ENCODE results near the gene PRSS33. TPM values are rescaled to one million over a fixed set of nuclear protein-coding genes. Genes with fewer than 3 reads are reported as not detected.

The PRSS33 gene
- total and polyA plus RNA-seq, 2 of the 8 experiments (the other 6 are each of a cell fraction or from before 2014, with no cell fraction given), result 0.09 TPM; not detected in 1

DNA sequence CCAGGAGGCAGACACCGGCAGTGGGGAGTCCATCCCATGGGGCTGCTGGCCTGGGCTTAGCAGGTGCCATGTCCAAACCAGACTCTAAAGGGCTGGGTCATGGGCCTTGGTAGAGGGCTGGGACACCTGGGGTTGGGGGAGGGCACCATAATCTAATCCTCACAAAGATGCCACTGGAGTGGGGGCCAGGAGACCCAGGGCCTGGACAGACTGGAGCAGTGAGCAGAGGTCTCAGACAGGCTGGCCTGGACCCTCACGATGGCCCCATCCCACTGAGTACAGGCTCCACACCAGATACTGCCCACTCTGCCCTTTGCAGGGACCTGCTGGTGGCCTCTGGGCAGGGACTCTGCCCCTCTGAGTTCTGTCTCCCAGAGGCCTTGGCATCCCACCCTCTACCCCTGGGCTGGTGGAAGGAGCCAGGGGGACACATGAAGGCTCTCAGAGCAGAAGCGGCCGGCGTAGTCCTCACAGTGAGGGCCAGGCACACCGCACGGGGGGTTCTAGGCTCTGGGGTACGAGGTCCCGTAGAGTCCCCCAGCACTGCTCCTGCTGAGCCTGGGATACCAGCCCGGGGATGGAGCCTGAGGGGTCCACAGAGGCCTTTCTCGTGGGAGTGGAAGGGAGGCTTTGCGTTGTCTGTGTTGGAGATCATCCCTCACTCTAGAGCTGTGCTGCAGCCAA is 44.9 kb downstream of the PRSS33 start:
- Histone ChIP-seq H2AK5ac (ENCODE audit: low read depth, low read length) (no peak overlapping the region), H2BK120ac (replicated peaks; ENCODE audit: low read depth, low read length) (no peak overlapping the region), H4K20me1 (replicated peaks in 1 of 2; ENCODE audit: control insufficient read depth in 1 of 2, insufficient read depth in 2 of 2, low read length in 2 of 2) (peaks cover 0 to 1% of the 10 kb centered on the region in 2 experiments), H3K4me1 (replicated peaks in 1 of 4; ENCODE audit: control insufficient read depth in 3 of 4, insufficient read depth in 4 of 4, low read length in 3 of 4) (peaks cover 0 to 3% (median 0%) of the 10 kb centered on the region in 4 experiments; a peak in 4 of 7 replicates), H4K91ac (replicated peaks; ENCODE audit: insufficient read length, low read length) (no peak overlapping the region), H4K8ac (ENCODE audit: extremely low read depth, insufficient read depth, low read length) (no peak overlapping the region), H3K18ac (ENCODE audit: extremely low read depth, low read length) (no peak overlapping the region; the same call in 1 of the 2 replicates), H3K27ac (ENCODE audit: low read depth, low read length) (no peak overlapping the region), H3K14ac (ENCODE audit: insufficient read length) (no peak overlapping the region), H3K79me2 (ENCODE audit: control insufficient read depth in 1 of 2, insufficient read depth in 2 of 2, low read length in 2 of 2) (no peaks in the 10 kb centered on the region), H3K79me1 (ENCODE audit: low read depth, low read length) (no peaks in the 10 kb centered on the region; the same call in 1 of the 2 replicates), H3K23me2 (ENCODE audit: low read depth, low read length) (no peaks in the 10 kb centered on the region), H2AFZ (ENCODE audit: low read length) (no peak overlapping the region), H3K9me3 (ENCODE audit: insufficient read depth in 2 of 2, low read depth in 1 of 2, low read length in 1 of 2) (no peaks in the 10 kb centered on the region), H3K56ac (replicated peaks; ENCODE audit: insufficient read length, low read depth, low read length) (no peak overlapping the region), H2BK15ac (ENCODE audit: low read length) (no peak overlapping the region), H2BK20ac (ENCODE audit: low read length) (no peak overlapping the region), H3K4me2 (ENCODE audit: insufficient read depth in 1 of 2, low read depth in 2 of 2, low read length in 2 of 2) (no peak overlapping the region), H3K9ac (replicated peaks in 1 of 4; ENCODE audit: extremely low read depth in 1 of 4, low read depth in 3 of 4, low read length in 3 of 4) (no peak overlapping the region), H3K23ac (ENCODE audit: insufficient read length) (no peak overlapping the region), H2BK12ac (ENCODE audit: low read depth, low read length) (no peak overlapping the region), H3K4ac (replicated peaks; ENCODE audit: insufficient read length, low read depth, low read length) (no peak overlapping the region), H3K4me3 (ENCODE audit: extremely low read depth in 1 of 4, insufficient read depth in 2 of 4, low read depth in 3 of 4, low read length in 4 of 4) (no peak overlapping the region), H3K27me3 (replicated peaks in 1 of 4; ENCODE audit: control insufficient read depth in 3 of 4, extremely low read depth in 1 of 4, insufficient read depth in 3 of 4, low read length in 3 of 4) (no peaks in the 10 kb centered on the region), H3K36me3 (ENCODE audit: control insufficient read depth in 2 of 4, insufficient read depth in 4 of 4, low read length in 3 of 4) (no peaks in the 10 kb centered on the region), H4K5ac (ENCODE audit: insufficient read length, low read depth, low read length) (no peak overlapping the region), H2BK5ac (ENCODE audit: low read depth, low read length) (no peak overlapping the region)
- TF ChIP-seq, protein P1, sequence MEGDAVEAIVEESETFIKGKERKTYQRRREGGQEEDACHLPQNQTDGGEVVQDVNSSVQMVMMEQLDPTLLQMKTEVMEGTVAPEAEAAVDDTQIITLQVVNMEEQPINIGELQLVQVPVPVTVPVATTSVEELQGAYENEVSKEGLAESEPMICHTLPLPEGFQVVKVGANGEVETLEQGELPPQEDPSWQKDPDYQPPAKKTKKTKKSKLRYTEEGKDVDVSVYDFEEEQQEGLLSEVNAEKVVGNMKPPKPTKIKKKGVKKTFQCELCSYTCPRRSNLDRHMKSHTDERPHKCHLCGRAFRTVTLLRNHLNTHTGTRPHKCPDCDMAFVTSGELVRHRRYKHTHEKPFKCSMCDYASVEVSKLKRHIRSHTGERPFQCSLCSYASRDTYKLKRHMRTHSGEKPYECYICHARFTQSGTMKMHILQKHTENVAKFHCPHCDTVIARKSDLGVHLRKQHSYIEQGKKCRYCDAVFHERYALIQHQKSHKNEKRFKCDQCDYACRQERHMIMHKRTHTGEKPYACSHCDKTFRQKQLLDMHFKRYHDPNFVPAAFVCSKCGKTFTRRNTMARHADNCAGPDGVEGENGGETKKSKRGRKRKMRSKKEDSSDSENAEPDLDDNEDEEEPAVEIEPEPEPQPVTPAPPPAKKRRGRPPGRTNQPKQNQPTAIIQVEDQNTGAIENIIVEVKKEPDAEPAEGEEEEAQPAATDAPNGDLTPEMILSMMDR (IDR thresholded peaks at IDR 0.05; ENCODE audit: control extremely low read depth in 1 of 3, insufficient read depth in 1 of 3, low read depth in 1 of 3, low read length in 3 of 3), result no peak
- no peak for TF ChIP-seq CHD2 (IDR thresholded peaks at IDR 0.05; ENCODE audit: low read length)
- no peak for TF ChIP-seq KDM4A (IDR thresholded peaks at IDR 0.05; ENCODE audit: low read depth, low read length, severe bottlenecking)
- no peak for TF ChIP-seq SIRT6 (IDR thresholded peaks at IDR 0.05; ENCODE audit: low read length)
- TF ChIP-seq GABPA (IDR thresholded peaks at IDR 0.05; ENCODE audit: borderline replicate concordance, insufficient read depth, low read length), result no peak
- TF ChIP-seq POLR2AphosphoS5 (IDR thresholded peaks at IDR 0.05; ENCODE audit: low read depth, low read length), result no peak
- no peak for TF ChIP-seq BCL11A (IDR thresholded peaks at IDR 0.05; ENCODE audit: low read depth in 2 of 2, low read length in 2 of 2)
- no peak for TF ChIP-seq POLR2A (IDR thresholded peaks at IDR 0.05; ENCODE audit: control extremely low read depth in 1 of 2, low read depth in 2 of 2, low read length in 2 of 2)
- CTCF ChIA-PET (ENCODE audit: partially characterized antibody), result interaction anchor here (1.6 kb wide), 1 partner anchor 97 kb away, joined by 6 read pairs; no protein-coding TSS in a partner anchor
- FAIRE-seq (no peak), DNase-seq (ENCODE audit: low read depth in 1 of 2, low spot score in 2 of 2) (no peak)
- POLR2A ChIA-PET (ENCODE audit: partially characterized antibody), result interaction anchor here (0.7 to 8.0 kb wide), 4 partner anchors 9 to 41 kb away, joined by 3 to 96 read pairs (median 4); partner anchors contain the start of gene SRRM2
- 91% methylated on average over 12 of the region's 12 CpGs; no CpG with 5 or more reads in 1 of the 2 experiments for WGBS, 2 experiments (ENCODE audit: extremely low coverage in 1 of 2, insufficient coverage in 1 of 2, insufficient read length in 1 of 2, insufficient replicate concordance in 2 of 2, low coverage in 1 of 2, low lambda C conversion rate in 2 of 2, missing lambda C conversion rate in 1 of 2)
